GM13977 (cell line): ENCODE results near the gene MYBL2.

ENCODE experiments used
- DNase-seq: peaks from one replicate; pipeline ENCODE4 v3.0.0; 2012; ENCODE audit warnings: low spot score
- in situ Hi-C: fragments of 300-500 bp; cut with MboI; formaldehyde crosslinking; loops from one replicate; pipeline ENCODE4 v1.12.0; 2022; ENCODE audit warnings: low sequenced_read_pairs, low pct_unique_long_range_greater_than_20kb, mixed read lengths, inconsistent platforms; ENCODE audit not compliant: unreplicated experiment
- TF ChIP-seq, protein P1 (sequence below): IDR thresholded peaks from 2 replicates; pipeline ENCODE4 v1.5.1; 2012; ENCODE audit warnings: mild to moderate bottlenecking, control low read depth; ENCODE audit not compliant: insufficient read depth; ENCODE audit errors: extremely low read depth, missing control alignments

MYBL2 gene

DNA sequence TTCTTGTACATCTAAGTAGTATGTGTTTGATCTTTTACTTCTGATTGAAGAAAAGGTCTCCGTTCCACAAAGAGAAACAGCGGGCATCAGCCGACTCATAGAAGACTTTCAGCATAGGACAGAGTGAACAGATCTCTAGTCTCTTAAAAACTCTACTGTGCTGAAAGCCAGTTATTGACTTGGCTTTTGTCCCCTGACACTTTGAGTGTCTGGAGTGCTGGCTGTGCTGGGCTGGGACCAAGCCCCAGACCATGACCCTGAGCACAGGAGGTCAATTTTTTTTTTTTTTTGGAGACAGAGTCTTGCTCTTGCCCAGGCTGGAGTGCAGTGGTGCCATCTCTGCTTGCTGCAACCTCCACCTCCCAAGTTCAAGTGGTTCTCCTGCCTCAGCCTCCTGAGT is 27.8 kb downstream of the MYBL2 start:
- TF ChIP-seq, protein P1, sequence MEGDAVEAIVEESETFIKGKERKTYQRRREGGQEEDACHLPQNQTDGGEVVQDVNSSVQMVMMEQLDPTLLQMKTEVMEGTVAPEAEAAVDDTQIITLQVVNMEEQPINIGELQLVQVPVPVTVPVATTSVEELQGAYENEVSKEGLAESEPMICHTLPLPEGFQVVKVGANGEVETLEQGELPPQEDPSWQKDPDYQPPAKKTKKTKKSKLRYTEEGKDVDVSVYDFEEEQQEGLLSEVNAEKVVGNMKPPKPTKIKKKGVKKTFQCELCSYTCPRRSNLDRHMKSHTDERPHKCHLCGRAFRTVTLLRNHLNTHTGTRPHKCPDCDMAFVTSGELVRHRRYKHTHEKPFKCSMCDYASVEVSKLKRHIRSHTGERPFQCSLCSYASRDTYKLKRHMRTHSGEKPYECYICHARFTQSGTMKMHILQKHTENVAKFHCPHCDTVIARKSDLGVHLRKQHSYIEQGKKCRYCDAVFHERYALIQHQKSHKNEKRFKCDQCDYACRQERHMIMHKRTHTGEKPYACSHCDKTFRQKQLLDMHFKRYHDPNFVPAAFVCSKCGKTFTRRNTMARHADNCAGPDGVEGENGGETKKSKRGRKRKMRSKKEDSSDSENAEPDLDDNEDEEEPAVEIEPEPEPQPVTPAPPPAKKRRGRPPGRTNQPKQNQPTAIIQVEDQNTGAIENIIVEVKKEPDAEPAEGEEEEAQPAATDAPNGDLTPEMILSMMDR, result no peak
- DNase-seq, result no peak
- in situ Hi-C loops, result loop anchor here (10.0 kb wide), 1 partner anchor 160 kb away; no protein-coding TSS in a partner anchor

DNA sequence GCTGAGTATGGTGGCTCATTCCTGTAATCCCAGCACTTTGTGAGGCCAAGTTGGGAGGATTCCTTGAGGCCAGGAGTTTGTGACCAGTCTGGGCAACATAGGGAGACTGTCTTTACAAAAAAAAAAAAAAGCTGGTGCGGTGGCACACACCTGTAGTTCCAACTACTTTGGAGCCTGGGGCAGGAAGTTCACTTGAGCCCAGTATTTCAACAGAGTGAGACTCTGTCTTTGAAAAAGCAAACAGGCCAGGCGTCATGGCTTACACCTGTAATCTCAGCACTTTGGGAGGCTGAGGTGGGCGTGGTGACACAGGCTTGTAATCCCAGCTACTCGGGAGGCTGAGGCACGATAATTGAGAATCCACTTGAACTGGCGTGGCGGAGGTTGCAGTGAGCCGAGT is 28.7 kb downstream of the MYBL2 start:
- in situ Hi-C loops, result loop anchor here (10.0 kb wide), 1 partner anchor 161 kb away; no protein-coding TSS in a partner anchor
- no peak for DNase-seq
- TF ChIP-seq, protein P1, result no peak

DNA sequence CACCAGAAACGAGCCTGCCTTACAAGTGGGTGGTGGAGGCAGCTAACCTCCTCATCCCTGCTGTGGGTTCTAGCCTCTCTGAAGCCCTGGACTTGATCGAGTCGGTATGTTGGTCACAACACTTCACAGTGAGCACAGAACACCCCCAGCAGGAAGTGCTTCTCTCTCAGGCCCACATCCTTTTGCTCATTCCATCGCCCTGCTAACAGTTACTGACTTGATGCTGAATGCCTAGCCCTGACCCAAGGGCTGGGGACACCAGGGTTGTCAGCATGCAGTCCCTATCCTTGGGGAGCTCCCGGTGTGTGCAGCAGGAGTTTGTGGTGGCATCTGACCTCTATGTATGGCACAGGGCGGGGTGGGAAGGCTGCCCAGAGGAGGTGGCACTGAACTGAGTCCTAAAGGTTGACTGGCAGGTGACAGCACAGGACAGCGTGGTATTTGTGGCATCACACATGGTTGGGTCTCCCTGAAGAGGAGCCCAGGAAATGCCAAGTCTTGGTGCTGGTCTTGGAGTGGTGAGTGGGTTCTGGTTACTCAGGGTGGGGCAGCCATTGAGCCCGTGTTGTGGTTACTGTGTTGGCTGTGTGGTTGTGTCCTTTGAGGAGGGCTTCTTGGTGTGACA is 33.1 kb downstream of the MYBL2 start:
- no peak for DNase-seq
- in situ Hi-C loops, result loop anchor here (10.0 kb wide), 1 partner anchor 165 kb away; no protein-coding TSS in a partner anchor
- TF ChIP-seq, protein P1, result no peak

DNA sequence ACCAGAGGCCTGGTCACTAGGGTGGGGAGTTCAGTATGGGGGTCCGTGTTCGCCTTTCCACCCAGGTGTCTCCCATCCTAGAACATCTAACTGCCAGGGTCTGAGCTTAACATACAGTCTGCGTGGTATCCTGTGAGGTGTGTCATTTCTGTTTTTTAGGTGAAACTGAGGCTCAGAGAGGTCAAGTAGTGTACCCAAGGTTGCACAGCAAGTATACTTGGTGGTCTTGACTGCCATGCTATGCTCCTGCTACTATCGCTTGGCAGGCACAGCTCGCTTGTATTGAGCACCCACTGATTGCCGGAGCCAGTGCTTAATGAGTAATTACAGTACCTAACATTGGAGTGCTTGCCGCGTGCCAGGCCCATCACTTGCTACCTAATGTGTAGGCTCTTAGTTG is 33.7 kb downstream of the MYBL2 start:
- TF ChIP-seq, protein P1, result no peak
- DNase-seq, result no peak
- in situ Hi-C loops, result no loop called here

DNA sequence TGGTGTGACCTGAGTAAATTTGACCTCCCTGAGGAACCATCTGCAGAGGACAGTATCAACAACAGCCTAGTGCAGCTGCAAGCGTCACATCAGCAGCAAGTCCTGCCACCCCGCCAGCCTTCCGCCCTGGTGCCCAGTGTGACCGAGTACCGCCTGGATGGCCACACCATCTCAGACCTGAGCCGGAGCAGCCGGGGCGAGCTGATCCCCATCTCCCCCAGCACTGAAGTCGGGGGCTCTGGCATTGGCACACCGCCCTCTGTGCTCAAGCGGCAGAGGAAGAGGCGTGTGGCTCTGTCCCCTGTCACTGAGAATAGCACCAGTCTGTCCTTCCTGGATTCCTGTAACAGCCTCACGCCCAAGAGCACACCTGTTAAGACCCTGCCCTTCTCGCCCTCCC is 35.6 kb downstream of the MYBL2 start:
- TF ChIP-seq, protein P1, result no peak
- in situ Hi-C loops, result no loop called here
- no peak for DNase-seq

DNA sequence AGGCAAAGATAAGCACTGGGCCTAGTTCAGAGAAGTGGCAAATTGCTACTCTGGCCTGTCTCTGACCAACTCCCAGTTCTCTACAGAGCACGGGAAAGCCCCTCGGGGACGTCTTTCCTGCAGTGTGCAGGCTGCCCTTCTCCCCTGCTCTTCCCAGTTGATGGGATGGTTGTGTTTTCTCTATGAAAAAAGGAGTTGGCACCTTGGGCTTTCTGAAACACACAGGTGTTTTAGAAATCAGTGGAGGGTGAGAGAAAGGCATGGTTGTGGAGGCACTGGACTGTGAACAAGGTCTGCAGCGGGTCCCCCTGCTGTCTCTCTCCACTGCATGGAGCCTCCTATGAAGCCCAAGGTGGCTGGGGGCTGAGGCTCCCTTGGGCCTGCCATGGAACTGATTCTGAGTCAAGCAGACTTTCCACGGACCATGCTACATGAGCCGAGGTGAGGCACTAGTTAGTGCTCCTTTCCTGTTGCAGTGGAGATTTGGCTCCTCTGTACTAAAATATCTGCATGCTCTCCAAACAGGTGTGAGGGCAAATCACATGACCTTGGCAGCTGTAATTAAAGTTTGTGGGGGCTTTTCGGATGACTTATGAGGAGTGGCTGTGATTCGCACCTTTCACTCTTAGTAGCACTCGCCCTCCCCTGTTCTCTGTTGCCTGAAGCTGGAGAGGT is 43.6 kb downstream of the MYBL2 start:
- in situ Hi-C loops, result no loop called here
- DNase-seq, result peak; percentile 75

More for the DNA sequence above, 43.6 kb downstream of the MYBL2 start:
- TF ChIP-seq, protein P1, result no peak
